Measurements from ENCODE around the gene FOXO1.

The FOXO1 gene

GRCh38 chr13:40571338-40571963 lies 95.0 kb downstream of the FOXO1 start:
- DNase-seq (ENCODE audit: low read depth), result no peak
- in situ Hi-C loops (cut with HindIII; ENCODE audit: low sequenced_read_pairs), result no loop called here
- TF ChIP-seq CTCF (IDR thresholded peaks at IDR 0.05; ENCODE audit: low read depth, low read length, missing control alignments), result no peak
- no peak overlapping the region for H3K4me3 ChIP-seq (ENCODE audit: low read depth, low read length)

GRCh38 chr13:40570930-40571329 lies 95.5 kb downstream of the FOXO1 start:
- no peak for TF ChIP-seq CTCF (IDR thresholded peaks at IDR 0.05; ENCODE audit: low read depth, low read length, missing control alignments)
- H3K4me3 ChIP-seq (ENCODE audit: low read depth, low read length), result no peak overlapping the region
- no peak for DNase-seq (ENCODE audit: low read depth)
- in situ Hi-C loops (cut with HindIII; ENCODE audit: low sequenced_read_pairs), result no loop called here

GRCh38 chr13:40569024-40569350 lies 97.5 kb downstream of the FOXO1 start:
- no peak overlapping the region for H3K4me3 ChIP-seq (ENCODE audit: low read depth, low read length)
- in situ Hi-C loops (cut with HindIII; ENCODE audit: low sequenced_read_pairs), result no loop called here
- TF ChIP-seq CTCF (IDR thresholded peaks at IDR 0.05; ENCODE audit: low read depth, low read length, missing control alignments), result no peak
- no peak for DNase-seq (ENCODE audit: low read depth)

- in situ Hi-C loops (cut with HindIII; ENCODE audit: low sequenced_read_pairs), result no loop called here
- no peak for TF ChIP-seq CTCF (IDR thresholded peaks at IDR 0.05; ENCODE audit: low read depth, low read length, missing control alignments)
- no peak overlapping the region for H3K4me3 ChIP-seq (ENCODE audit: low read depth, low read length)
- DNase-seq (ENCODE audit: low read depth), result no peak
These were observed 98.0 kb downstream of the FOXO1 start for GRCh38 chr13:40568246-40569023.

- no peak for TF ChIP-seq CTCF (IDR thresholded peaks at IDR 0.05; ENCODE audit: low read depth, low read length, missing control alignments)
- no peak for DNase-seq (ENCODE audit: low read depth)
- no peak overlapping the region for H3K4me3 ChIP-seq (ENCODE audit: low read depth, low read length)
- in situ Hi-C loops (cut with HindIII; ENCODE audit: low sequenced_read_pairs), result no loop called here
These were observed 99.6 kb downstream of the FOXO1 start for GRCh38 chr13:40566811-40567210.

- no peak for DNase-seq (ENCODE audit: low read depth)
- no peak for TF ChIP-seq CTCF (IDR thresholded peaks at IDR 0.05; ENCODE audit: low read depth, low read length, missing control alignments)
- in situ Hi-C loops (cut with HindIII; ENCODE audit: low sequenced_read_pairs), result no loop called here
- H3K4me3 ChIP-seq (ENCODE audit: low read depth, low read length), result no peak overlapping the region
These were observed 100.9 kb downstream of the FOXO1 start for GRCh38 chr13:40565282-40566148.

All from astrocyte of the cerebellum (primary cell).